Activated T-helper 9 cell treated with anti-CD3 and anti-CD28 coated beads, Interleukin-2, amount 50 U/mL, for 16 hours (primary cell): ENCODE data around the gene CDH4.

Experiments used
- DNase-seq: peaks from one replicate; pipeline ENCODE4 v3.0.0-alpha.2; 2020; ENCODE audit warnings: low read depth

Gene CDH4

GRCh38 chr20:61948586-61949362 lies 696.7 kb downstream of the CDH4 start:
- DNase-seq: no peak

DNA sequence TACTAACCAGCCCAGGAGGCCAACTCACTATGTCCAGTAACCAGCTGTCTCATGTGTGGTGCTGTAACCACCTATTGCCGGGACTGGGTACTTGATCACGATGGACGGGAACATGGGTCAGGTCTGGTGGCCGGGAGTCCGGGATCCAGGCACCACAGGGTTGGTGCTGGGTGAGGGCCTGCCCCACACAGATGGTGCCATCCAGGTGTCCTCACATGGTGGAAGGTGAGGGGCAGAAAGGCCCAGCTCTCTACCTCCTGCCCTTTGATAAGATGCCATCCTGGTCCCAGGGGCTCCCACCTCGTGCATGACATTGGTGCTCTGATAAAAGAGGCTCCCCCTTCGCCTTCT lies 697.3 kb downstream of the CDH4 start:
- DNase-seq: no peak

DNA sequence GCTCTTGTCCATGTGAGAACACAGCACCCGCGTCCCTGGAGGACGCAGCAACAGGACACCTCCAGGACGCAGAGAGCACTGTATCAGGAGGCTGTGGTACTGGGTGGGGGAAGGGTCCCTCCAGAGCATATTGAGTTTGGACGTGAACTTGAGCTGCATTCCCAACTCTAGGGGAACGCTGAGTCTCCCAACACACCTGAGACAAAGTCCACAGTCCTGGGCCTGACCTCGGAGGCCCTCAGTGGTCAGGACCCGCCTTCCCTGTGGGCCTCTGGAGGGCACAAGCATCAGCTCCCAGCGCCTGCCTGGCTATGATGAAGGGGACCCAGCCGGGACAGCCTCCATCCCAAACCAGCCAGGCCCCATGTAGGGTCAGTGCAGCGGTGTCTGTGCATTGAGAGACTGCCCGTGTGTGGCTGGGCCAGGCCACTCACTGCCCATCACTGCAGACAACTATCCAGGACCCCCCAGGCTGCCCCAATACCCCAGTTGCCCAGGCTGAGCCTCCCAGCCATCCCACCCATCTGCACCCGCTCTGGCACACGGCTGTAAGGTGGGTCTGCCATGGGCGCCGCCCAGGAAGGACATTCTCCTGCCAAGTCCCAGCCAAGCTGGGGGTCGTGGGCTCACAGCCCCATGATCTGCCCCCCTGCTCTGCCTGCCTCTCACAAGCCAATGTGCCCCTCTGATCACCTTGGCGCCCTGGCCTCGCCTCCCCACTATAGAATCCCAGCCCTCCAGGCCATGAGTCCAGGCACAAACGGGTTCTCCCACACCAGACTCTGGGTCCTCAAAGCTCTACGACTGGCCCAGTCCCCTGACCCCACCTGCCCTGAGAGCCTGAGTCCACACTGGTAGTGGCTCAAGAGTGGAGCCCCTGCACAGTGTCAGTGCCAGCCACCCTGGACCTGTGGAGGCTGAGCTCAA lies 697.9 kb downstream of the CDH4 start:
- no peak for DNase-seq

DNA sequence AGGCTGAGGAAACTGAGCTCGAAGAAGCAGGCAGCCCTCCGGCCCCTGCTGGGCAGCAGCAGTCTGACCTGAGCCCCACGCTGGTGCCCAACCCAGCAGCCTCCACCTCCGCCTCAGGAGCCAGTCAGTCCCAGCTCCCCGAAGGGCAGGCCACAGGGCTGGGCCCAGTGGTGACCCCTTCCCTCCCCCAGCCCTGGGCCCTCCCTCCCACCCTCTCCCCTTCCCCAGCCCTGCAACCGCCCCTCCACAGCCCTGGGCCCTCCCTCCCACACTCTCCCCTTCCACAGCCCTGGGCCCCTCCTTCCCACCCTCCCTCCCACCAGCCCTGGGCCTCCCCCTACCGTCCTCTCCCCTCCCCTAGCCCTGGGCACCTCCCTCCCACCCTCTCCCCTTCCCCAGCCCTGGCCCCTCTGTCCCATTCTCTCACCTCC lies 698.6 kb downstream of the CDH4 start:
- DNase-seq: no peak

DNA sequence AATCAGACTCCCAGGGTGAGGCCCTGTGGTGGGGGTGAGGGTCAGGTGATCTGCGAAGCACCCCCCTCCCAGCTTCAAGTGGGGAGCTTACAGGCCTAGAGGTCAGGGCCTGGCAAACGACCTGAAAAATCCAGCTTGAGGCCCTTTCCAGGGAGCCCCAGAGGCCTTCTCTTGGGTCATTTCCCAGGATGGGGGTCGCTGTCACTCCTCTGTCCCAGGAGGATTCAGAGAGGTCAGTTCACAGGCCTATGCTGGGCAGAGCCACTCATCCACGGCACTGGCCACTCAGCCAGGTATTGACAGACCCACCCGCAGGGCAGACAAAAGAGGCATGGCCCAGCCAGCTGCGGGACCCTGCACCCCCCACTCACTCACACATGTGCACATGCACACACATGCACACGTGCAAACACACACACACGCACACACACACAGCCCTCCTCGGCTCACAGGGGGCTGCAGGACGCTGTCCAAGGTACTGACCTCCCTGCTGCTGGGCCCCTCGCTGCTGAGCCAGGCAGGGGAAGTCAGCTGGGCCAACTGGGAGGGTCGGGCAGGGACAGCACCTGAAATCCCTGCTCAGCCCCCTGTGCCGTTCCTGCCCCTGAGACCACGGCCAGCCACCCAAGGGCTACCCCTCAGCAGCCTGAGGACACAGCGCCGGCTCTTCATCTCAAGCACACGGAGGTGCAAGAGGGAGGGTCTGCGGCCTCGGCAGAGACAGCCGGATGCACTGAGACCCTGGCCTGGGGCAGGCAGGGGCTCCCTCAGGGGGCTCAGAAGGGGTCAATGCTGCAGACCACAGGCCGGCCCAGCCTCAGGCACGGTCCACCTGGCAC lies 699.9 kb downstream of the CDH4 start:
- DNase-seq: no peak

DNA sequence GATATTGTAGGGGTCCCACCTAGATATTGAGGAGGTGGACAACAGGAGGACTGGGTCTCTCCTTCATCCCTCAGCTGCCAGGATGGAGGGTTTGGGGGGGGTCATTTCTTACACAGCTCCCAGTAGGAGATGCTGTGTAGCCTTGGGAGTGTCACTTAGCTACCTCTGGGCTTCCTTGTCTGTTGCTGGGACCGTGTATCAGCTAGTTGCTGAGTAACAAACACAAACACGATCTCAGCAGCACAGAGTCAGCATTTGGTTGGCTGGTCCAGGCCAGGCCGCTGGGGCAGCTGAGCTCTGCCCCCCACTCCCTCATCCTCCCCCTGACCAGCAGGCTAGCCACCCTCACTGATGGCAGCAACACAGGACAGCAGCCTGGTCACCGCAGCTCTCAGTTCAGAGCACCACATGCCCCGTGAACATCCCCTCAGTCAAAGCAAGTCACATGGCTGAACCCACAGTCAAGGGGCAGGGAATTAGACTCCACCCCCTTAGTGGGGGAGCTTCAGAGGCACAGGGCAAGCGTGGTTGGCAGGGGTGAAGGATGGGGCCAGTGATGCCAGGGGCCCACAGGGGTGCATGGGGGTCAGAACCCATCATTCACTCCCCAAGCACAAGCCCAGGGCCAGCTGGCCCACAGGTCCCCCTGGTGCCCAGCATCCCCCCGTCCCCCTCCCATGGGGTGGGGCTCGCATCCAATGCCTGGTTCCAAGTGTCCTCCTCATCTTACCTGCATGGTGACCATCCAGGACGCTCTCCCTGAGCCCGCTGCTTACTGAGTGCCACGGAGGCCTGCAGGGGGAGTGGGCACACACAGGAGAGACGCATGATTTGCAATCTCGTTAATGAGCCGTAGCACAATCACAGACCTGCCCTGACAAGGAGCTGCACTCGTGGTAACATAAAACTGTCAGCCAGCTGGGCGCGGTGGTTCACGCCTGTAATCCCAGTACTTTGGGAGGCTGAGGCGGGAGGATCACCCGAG lies 701.3 kb downstream of the CDH4 start:
- no peak for DNase-seq

- DNase-seq: no peak
Observed at GRCh38 chr20:61954276-61955021, 702.4 kb downstream of the CDH4 start.

GRCh38 chr20:61955668-61956395 lies 703.8 kb downstream of the CDH4 start:
- no peak for DNase-seq

- no peak for DNase-seq
Observed at GRCh38 chr20:61956396-61957342, 704.6 kb downstream of the CDH4 start.

DNA sequence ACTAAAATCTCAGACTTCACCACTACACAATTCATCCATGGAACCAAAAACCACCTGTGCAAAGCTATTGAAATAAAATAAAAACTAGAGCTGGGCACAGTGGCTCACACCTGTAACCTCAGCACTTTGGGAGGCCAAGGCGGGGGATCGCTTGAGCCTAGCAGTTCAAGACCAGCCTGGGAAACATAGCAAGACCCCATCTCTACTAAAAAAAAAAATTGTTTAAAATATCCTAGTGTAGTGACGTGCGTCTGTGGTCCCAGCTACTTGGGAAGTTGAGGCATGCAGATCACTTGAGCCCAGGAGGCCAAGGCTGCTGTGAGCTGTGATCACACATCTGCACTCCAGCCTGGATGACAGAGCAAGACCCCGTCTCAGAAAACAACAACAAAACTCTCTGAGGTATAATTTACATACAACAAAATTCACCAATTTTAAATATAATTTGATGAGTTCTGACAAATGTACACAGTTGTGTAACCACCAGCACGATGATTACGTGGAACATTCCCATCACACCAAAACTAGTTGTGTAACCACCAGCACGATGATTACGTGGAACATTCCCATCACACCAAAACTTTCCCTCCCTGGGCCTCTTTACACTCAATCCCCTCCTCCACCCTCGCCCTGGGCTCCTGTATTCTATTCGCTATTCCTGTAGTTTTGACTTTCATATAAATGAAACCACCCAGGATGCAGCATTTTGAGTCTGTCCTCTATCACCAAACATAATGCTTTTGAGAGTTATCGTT lies 706.1 kb downstream of the CDH4 start:
- no peak for DNase-seq

- DNase-seq: no peak
Observed at GRCh38 chr20:61958773-61959700, 707.0 kb downstream of the CDH4 start.

GRCh38 chr20:61960836-61961235 lies 708.8 kb downstream of the CDH4 start:
- no peak for DNase-seq

DNA sequence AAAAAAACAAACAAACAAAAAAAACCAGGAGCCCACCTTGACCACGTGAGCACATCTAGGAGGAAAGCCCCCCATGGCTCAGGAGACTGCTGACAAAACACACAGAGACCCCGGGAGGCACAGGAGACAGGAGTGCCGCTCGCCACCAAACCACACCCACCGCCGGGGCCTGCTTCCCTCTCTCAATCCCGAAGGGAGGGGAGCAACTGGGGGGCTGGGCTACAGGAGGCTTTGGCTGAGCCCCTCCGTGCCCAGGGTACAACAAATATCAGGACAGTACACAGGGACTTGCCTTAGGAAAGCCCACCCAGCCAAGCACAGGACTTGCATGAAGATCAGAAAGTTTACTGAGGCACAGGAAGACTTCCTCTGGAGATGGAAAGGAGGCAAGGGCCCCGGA lies 711.1 kb downstream of the CDH4 start:
- no peak for DNase-seq

- no peak for DNase-seq
Observed at GRCh38 chr20:61963885-61964674, 712.0 kb downstream of the CDH4 start.

GRCh38 chr20:61964675-61965605 lies 712.9 kb downstream of the CDH4 start:
- DNase-seq: no peak
